GM18517 (cell line): ENCODE data around the gene SLC39A3.

Experiments used
- ATAC-seq: cut with Tn5 transposase; IDR thresholded peaks from one replicate; pipeline ENCODE4 v1.9.1; 2021; ENCODE audit warnings: mild to moderate bottlenecking, moderate library complexity; ENCODE audit not compliant: unreplicated experiment

Gene SLC39A3

GRCh38 chr19:2739602-2740313 is at the start of gene SLC39A3:
Gene SLC39A3, minus strand, starts transcription at chr19:2740017. Its CDS starts 2,760 bp downstream, at chr19:2737257.
- peak; percentile 92 for ATAC-seq

GRCh38 chr19:2788237-2788636 is 48.4 kb upstream of the SLC39A3 start:
- no peak for ATAC-seq

- ATAC-seq, result no peak
Observed at GRCh38 chr19:2787115-2787514, 47.3 kb upstream of the SLC39A3 start.

- ATAC-seq, result peak; percentile 47
Observed at GRCh38 chr19:2785244-2785997, 45.6 kb upstream of the SLC39A3 start, which contains the start of gene THOP1. Gene THOP1, plus strand, starts transcription at chr19:2785503. Its CDS starts 160 bp downstream, at chr19:2785663.

- no peak for ATAC-seq
Observed at GRCh38 chr19:2783781-2784145, 43.9 kb upstream of the SLC39A3 start.

- peak; percentile 78 for ATAC-seq
Observed at GRCh38 chr19:2782936-2783780, 43.3 kb upstream of the SLC39A3 start, which contains the start of gene SGTA. Gene SGTA, minus strand, starts transcription at chr19:2783273. Its CDS starts 14,205 bp downstream, at chr19:2769068.

GRCh38 chr19:2782329-2782935 is 42.6 kb upstream of the SLC39A3 start:
- ATAC-seq, result no peak

- ATAC-seq, result no peak
Observed at GRCh38 chr19:2780284-2780683, 40.5 kb upstream of the SLC39A3 start.

GRCh38 chr19:2779121-2779740 is 39.4 kb upstream of the SLC39A3 start:
- ATAC-seq, result no peak

- no peak for ATAC-seq
Observed at GRCh38 chr19:2777952-2778683, 38.3 kb upstream of the SLC39A3 start.

GRCh38 chr19:2775556-2776430 is 36.0 kb upstream of the SLC39A3 start:
- no peak for ATAC-seq

- ATAC-seq, result no peak
Observed at GRCh38 chr19:2774953-2775555, 35.2 kb upstream of the SLC39A3 start.

- ATAC-seq, result no peak
Observed at GRCh38 chr19:2774083-2774679, 34.4 kb upstream of the SLC39A3 start.

GRCh38 chr19:2771786-2772674 is 32.2 kb upstream of the SLC39A3 start:
- no peak for ATAC-seq

- no peak for ATAC-seq
Observed at GRCh38 chr19:2770055-2771013, 30.5 kb upstream of the SLC39A3 start.

- ATAC-seq, result no peak
Observed at GRCh38 chr19:2769218-2769617, 29.4 kb upstream of the SLC39A3 start.
